Subcutaneous abdominal adipose tissue (tissue), 5 donors: ENCODE results near the gene SRL.

ENCODE experiments used
- H3K27ac ChIP-seq: one replicate; pipeline ENCODE4 v1.7.0; 2013; ENCODE audit warnings: low read depth, mild to moderate bottlenecking, inconsistent platforms, low read length, moderate library complexity
- H3K27me3 ChIP-seq, 5 donors: one replicate each; pipeline ENCODE4 v1.7.0; 2013; ENCODE audit warnings: low read length in 5 of 5, inconsistent platforms in 1 of 5; ENCODE audit not compliant: control insufficient read depth in 5 of 5, insufficient read depth in 4 of 5
- H3K36me3 ChIP-seq, 5 donors: one replicate each; pipeline ENCODE4 v1.7.0; 2013; ENCODE audit warnings: low read length in 5 of 5; ENCODE audit not compliant: control insufficient read depth in 5 of 5, insufficient read depth in 5 of 5
- H3K4me1 ChIP-seq, 5 donors: one replicate each; pipeline ENCODE4 v1.7.0; 2013; ENCODE audit warnings: low read length in 5 of 5, mild to moderate bottlenecking in 3 of 5, moderate library complexity in 1 of 5; ENCODE audit not compliant: control insufficient read depth in 5 of 5, insufficient read depth in 5 of 5
- H3K4me3 ChIP-seq, 5 donors: one replicate each; pipeline ENCODE4 v1.7.0; 2013; ENCODE audit warnings: low read length in 5 of 5, low read depth in 1 of 5
- H3K9ac ChIP-seq, 5 donors: one replicate each; pipeline ENCODE4 v1.7.0; 2013; ENCODE audit warnings: low read length in 5 of 5, mild to moderate bottlenecking in 4 of 5, moderate library complexity in 3 of 5
- H3K9me3 ChIP-seq, 5 donors: one replicate each; pipeline ENCODE4 v1.7.0; 2013; ENCODE audit warnings: low read length in 5 of 5; ENCODE audit not compliant: control insufficient read depth in 5 of 5
- donor health status: healthy.
- donor health status: healthy.
- donor health status: healthy.
- donor health status: healthy.
- donor health status: healthy.

Gene SRL

DNA sequence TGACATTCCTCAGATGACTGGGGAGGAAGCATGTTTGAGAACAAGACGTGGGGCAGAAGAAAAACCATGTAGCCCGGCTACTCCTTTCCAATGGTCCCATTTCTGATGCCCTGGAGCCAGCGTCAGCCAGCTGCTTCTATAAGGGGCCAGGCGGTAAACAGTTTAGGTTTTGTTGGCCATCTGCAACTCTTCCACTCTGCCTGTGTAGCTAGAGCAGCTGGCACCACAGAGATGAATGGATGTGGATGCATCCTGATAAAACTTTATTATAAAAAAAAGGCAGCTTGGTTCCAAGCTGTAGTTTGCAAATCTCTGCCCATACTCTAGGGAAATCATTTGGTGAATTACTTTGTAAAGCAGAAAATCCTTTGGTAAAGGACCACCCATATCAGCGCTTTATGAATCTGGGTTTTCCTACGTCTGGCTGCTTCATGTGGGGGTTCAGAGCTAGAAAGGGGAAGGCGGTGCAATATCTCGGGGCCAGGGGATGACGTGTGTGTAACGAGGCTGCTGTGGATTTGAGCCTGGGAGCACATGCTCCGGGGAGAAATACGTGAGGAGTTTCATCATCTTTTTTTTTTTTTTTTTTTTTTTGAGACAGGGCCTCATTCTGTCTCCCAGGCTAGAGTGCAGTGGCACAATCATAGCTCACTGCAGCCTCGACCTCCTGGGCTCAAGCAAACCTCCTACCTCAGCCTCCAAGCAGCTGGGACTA, 3.4 kb upstream of the SRL start:
- Histone ChIP-seq H3K4me1 (no peaks in the 10 kb centered on the region), H3K9ac (no peak overlapping the region)

GRCh38 chr16:4244254-4245076, 2.6 kb upstream of the SRL start:
- H3K4me1 ChIP-seq, result peaks cover 0 to 5% (median 0%) of the 10 kb centered on the region in 5 donors
- H3K27me3 ChIP-seq, result peaks cover 6 to 12% (median 8%) of the 10 kb centered on the region in 5 donors

More for the DNA sequence above, 3.4 kb upstream of the SRL start:
- Histone ChIP-seq H3K9me3 (no peaks in the 10 kb centered on the region), H3K4me3 (no peak overlapping the region), H3K36me3 (no peaks in the 10 kb centered on the region), H3K27ac (no peak overlapping the region), H3K27me3 (peaks cover 4 to 10% (median 6%) of the 10 kb centered on the region in 5 donors)

GRCh38 chr16:4241258-4241927, 487 bp downstream of the SRL start:
- Histone ChIP-seq H3K9ac (no peak overlapping the region), H3K4me3 (no peak overlapping the region), H3K27ac (no peak overlapping the region), H3K36me3 (no peaks in the 10 kb centered on the region), H3K4me1 (peaks cover 0 to 12% (median 0%) of the 10 kb centered on the region in 5 donors), H3K9me3 (no peaks in the 10 kb centered on the region), H3K27me3 (peaks cover 6 to 12% (median 8%) of the 10 kb centered on the region in 5 donors)

More at GRCh38 chr16:4244254-4245076, 2.6 kb upstream of the SRL start:
- no peaks in the 10 kb centered on the region for H3K36me3 ChIP-seq
- H3K9me3 ChIP-seq, result no peaks in the 10 kb centered on the region
- H3K4me3 ChIP-seq, result no peak overlapping the region
- H3K27ac ChIP-seq, result no peak overlapping the region
- no peak overlapping the region for H3K9ac ChIP-seq

GRCh38 chr16:4240624-4241023, 1.3 kb downstream of the SRL start:
- Histone ChIP-seq H3K27ac (no peak overlapping the region), H3K36me3 (no peaks in the 10 kb centered on the region), H3K9me3 (no peaks in the 10 kb centered on the region), H3K9ac (no peak overlapping the region), H3K27me3 (peaks cover 6 to 12% (median 8%) of the 10 kb centered on the region in 5 donors), H3K4me1 (peaks cover 0 to 12% (median 0%) of the 10 kb centered on the region in 5 donors), H3K4me3 (no peak overlapping the region)

GRCh38 chr16:4239682-4240175, 2.2 kb downstream of the SRL start:
- no peak overlapping the region for H3K27ac ChIP-seq
- H3K4me3 ChIP-seq, result peak overlapping the region in 4 of 5 donors; percentile 1 to 65 (median 56)
- peak overlapping the region in 2 of 5 donors; percentile 48 to 49 for H3K9ac ChIP-seq
- no peaks in the 10 kb centered on the region for H3K36me3 ChIP-seq
- no peaks in the 10 kb centered on the region for H3K9me3 ChIP-seq
- peaks cover 8 to 12% (median 8%) of the 10 kb centered on the region in 5 donors for H3K27me3 ChIP-seq
- peaks cover 0 to 12% (median 0%) of the 10 kb centered on the region in 5 donors for H3K4me1 ChIP-seq

- Histone ChIP-seq H3K4me3 (peak overlapping the region in 4 of 5 donors; percentile 1 to 65 (median 56)), H3K9ac (peak overlapping the region in 2 of 5 donors; percentile 48 to 49), H3K27ac (no peak overlapping the region), H3K9me3 (no peaks in the 10 kb centered on the region), H3K27me3 (peaks cover 8 to 12% (median 10%) of the 10 kb centered on the region in 5 donors), H3K4me1 (peaks cover 0 to 12% (median 0%) of the 10 kb centered on the region in 5 donors), H3K36me3 (no peaks in the 10 kb centered on the region)
Measured at GRCh38 chr16:4239020-4239419, 2.9 kb downstream of the SRL start.

DNA sequence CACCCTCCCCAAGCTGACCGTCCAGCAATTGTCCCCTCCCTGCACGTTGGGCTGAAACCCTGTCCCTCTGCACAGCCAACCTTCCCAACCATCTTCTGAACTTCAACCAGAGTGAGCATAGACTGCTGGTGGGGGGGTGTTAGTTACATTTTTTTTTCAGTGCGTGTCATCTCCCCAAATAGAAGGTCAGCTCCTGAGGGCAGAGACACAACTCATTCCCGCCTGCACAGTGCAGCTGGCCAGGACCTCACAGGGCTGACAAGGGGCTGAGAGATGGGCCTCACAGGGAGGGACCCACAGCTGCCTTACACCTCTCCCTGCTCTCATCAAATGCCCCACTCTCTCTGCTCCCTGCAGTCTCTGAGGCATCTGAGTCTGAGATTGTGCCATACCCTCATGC, 8.4 kb downstream of the SRL start:
- Histone ChIP-seq H3K36me3 (no peaks in the 10 kb centered on the region), H3K4me1 (peaks cover 0 to 3% (median 0%) of the 10 kb centered on the region in 5 donors), H3K27ac (no peak overlapping the region), H3K4me3 (no peak overlapping the region), H3K27me3 (peaks cover 0 to 3% (median 2%) of the 10 kb centered on the region in 5 donors), H3K9me3 (no peaks in the 10 kb centered on the region), H3K9ac (no peak overlapping the region)

- peaks cover 0 to 3% (median 2%) of the 10 kb centered on the region in 5 donors for H3K27me3 ChIP-seq
- H3K27ac ChIP-seq, result no peak overlapping the region
- H3K4me3 ChIP-seq, result no peak overlapping the region
- no peaks in the 10 kb centered on the region for H3K9me3 ChIP-seq
- no peak overlapping the region for H3K9ac ChIP-seq
- no peaks in the 10 kb centered on the region for H3K36me3 ChIP-seq
- peaks cover 0 to 3% (median 0%) of the 10 kb centered on the region in 5 donors for H3K4me1 ChIP-seq
Measured at GRCh38 chr16:4232541-4233386, 9.1 kb downstream of the SRL start.

DNA sequence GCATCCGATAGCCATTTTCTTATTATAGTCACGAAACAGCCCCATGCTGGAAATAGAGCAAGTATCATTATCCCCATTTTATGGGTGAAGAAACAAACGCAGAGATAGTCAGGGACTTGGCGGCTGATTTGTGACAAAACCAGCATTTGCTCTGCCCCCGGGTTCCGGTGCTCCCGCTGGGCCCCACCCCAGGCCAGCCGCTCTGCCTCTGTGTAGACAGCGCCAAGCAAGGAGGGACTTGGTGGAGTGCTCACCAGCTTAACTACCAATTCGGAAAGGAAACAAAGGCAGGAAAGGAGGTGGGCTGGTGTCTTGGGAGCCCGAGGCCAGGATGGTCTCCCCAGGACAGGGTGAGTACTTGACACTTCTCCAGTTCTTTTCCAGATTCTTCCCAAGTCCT, 10.0 kb downstream of the SRL start:
- no peak overlapping the region for H3K27ac ChIP-seq
- no peak overlapping the region for H3K4me3 ChIP-seq
- peaks cover 0 to 3% (median 0%) of the 10 kb centered on the region in 5 donors for H3K4me1 ChIP-seq
- H3K36me3 ChIP-seq, result no peaks in the 10 kb centered on the region
- peaks cover 0 to 3% (median 2%) of the 10 kb centered on the region in 5 donors for H3K27me3 ChIP-seq
- H3K9ac ChIP-seq, result no peak overlapping the region
- H3K9me3 ChIP-seq, result no peaks in the 10 kb centered on the region
